Stimulated activated CD8-positive, alpha-beta memory T cell treated with anti-CD3 and anti-CD28 coated beads, Interleukin-7, amount 100 ng/mL, for 24 hours (primary cell): ENCODE data around the gene RGS6.

ENCODE experiments used
- DNase-seq: peaks from one replicate; pipeline ENCODE4 v3.0.0-alpha.2; 2020; ENCODE audit warnings: low read depth

RGS6 gene

DNA sequence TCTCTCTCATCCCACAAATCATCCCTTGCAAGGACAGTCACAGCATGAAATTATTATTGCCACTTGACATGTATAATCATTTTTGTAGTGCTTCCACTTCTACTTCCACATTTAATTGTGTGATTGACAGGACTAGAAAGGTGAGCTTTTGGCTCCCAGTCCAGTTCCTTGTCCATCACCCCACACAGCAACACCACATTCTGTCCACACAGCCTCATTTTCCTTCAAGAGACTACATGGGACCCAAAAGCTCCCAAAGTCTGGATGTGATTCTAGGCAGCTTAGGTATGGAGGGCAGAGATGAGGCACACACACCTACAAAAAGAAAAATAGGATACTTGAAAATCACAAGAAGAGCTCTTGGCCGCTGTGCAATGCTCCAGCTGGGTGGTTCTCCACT, 595.4 kb downstream of the RGS6 start:
- no peak for DNase-seq

DNA sequence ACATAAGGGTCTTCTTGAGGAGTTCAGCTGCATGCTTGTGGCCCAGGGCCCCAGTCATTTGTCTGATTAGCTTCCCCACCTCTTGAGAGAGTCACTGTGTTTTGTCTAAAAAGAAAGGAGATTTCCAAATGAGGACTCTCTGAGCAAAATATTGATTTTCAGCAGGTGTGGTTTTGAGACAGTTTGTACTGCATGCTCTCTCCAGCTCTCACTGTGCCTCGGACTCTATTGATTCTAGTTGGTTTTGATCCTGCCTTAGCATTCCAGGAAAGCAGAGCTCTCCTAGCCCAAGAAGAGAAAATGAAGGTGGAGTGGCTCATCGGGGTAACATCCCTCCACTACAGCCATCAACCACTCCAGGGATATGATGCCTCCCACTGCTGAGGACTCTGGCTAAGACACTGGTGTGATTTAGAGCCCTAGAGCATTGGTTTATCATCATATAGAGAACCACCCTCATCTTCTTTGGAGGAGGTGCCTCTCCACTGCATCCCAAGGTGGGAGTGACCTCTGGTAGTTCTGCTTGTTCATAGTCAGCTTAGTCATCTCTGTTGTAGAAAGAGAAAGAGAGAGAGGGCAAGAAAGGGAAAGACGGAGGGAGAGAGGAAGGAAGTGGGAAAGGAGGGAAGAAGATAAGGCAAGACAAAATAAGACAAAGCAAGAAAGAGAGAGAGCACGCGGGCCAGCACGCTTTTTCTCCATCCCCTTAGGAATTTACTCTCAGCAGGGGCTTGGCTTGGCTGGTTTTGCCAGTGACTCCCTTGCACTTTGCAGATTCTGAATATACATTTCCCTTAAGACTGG, 596.0 kb downstream of the RGS6 start:
- no peak for DNase-seq

DNA sequence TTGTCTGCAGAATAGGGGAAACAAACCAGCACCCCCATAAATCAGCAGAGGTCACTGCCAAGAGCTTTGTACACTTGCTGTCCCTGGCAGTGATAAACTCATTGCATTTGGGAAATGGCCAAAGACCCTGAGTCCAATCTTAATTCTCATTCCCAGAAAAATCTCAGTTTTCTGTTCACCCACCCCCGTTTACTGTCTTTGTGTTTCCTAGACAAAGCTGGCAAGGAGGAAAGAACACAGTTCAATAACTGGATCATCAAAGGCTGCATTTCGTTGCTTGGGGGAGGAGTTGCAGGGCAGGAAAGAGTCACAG, 596.6 kb downstream of the RGS6 start:
- DNase-seq = no peak

DNA sequence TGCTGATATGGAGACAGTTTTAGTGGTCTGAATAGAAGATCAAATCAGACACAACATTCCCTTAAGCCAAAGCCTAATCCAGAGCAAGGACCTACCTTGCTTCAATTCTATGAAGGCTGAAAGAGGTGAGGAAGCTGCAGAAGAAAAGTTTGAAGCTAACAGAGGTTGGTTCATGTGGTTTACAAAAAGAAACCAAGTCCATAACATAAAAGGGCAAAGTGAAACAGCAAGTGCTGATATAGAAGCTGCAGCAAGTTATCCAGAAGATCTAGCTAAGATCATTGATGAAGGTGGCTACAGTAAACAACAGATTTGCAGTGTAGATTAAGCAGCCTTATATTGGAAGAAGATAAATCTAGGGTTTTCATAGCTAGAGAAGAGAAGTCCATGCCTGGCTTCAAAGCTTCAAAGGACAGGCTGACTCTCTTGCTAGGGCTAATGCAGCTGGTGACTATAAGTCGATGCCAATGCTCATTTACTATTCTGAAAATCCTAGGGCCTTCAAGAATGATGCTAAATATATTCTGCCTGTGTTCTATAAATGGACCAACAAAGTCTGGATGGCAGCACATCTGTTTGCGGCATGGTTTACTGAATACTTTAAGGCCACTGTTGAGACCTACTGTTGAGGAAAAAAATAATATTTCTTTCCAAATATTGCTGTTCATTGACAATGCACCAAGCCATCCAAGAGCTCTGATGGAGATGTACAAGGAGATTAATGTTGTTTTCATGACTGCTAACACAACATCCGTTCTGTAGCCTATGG, 600.6 kb downstream of the RGS6 start:
- no peak for DNase-seq

DNA sequence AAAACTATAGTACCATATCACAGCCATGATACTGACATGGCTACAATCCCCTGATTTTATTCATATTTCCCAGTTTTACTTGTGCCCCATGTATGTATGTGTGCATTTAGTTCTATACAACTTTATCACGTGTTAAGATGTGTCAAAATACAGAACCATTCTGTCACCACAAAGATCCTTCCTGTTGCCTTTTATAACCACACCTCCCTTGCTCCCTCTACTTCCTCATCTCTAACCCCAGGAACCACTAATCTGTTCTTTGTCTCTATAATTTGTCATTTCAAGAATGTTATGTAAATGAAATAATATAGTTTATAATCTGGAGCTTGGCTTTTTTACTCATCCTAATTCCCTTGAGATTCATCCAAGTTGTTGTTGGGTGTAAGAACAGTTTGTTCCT, 603.3 kb downstream of the RGS6 start:
- DNase-seq = no peak

DNA sequence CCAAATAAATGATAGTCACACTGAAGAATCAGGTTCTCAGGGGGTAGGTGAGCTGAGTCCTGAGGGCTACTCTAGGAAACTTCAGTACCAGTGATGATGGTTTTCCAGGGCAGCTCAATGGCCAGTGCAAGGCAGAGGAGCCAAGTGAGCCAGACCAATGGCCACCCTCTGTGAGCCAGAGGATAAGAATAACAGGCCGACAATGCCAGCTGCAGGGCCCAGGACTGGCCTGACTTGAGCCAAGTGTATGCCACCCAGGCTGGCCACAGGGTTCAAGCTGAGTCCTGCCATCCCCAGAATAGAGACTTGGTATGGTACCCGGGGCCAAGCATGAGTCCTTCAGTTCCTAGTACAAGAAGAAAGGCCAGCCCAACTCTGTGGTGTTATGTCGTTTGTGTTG, 606.2 kb downstream of the RGS6 start:
- DNase-seq = no peak

DNA sequence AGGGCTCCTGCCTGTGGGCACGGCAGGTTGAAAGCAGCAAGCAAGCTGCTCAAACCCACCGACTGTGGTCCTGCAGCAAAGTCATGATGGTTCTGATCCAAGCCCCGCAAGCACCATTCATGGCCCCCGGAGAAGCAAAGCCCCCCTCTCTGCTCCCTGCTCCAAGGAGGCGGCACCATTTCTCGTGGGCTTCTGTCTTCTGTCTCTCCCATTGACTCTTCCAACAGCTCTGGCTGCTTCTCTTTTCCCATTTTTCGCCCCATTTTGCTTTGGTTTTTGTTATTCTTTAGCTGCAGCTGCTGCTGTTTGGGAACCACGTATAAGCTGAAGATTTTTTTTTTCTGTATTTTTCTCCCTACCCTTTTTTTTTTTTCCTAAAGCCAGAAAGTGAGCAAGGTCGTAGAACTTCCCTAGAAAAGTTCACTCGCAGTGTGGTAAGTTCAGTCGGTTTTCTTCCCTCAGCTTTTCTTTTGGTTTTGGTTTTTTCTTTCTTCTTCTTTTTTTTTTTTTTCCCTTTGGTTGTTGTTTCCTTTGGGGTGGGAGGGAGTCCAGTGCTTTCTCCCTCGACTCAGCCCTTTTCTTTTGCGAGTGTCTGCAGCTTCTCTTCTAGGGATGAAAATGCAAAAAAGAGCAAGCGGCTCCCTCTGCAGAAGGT, 607.6 kb downstream of the RGS6 start:
- no peak for DNase-seq

DNA sequence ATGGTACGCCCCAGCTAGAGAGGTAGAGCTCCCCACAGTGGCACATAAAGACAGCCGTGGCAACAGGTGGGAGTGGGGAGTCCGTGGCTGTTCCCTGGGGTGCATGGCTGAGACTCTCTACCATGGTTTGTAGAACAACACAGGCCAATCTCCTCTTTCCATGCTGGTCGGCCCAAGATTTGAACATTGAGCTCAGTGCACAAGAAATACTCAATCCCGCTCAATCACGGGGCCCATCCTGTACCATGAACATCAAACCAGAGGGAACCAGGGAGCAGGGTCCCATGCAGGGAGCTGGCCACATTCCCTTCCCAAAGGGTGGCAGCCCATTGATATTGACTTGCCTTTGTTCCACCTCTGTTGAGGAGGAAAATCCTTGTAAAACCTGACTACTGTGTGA, 608.6 kb downstream of the RGS6 start:
- no peak for DNase-seq

DNA sequence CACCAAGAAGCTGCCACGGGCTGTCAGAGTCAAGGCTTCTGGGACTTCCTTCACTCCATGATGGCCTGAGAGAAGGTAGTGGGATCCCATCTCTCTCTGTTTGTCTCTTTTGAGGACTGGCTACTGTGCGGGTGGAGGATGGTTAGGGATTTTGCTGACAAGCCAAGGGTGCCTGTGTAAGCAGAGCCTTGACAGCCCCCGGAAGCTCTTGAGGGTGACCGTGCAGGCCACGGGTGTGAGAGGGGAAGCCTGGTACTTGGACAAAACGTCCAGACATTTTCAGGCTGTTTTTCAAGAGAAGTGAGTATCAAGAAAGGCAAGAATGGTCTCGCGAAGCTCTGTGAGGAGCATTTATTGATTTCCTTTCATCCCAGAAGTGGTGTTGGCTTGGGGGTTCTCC, 609.3 kb downstream of the RGS6 start:
- no peak for DNase-seq

DNA sequence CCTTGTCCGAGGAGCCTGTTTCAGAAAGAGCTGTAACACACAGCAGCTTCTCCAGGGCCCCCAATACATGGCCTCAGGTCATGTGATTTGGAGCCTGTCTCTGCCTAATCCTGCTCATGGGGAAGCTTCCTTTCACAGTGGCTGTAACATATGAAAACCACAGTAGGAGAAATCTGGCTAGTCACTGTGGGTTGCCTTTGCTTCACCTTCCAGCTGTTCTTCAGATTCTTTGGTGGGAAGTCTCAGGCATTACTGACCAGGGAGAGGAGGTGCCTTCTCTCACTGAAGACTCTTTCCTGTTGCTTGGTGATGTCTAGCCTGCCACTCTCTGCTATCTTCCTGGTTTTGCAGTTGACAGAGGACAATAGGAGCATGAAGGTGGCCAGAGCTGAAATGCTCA, 611.1 kb downstream of the RGS6 start:
- DNase-seq = no peak

DNA sequence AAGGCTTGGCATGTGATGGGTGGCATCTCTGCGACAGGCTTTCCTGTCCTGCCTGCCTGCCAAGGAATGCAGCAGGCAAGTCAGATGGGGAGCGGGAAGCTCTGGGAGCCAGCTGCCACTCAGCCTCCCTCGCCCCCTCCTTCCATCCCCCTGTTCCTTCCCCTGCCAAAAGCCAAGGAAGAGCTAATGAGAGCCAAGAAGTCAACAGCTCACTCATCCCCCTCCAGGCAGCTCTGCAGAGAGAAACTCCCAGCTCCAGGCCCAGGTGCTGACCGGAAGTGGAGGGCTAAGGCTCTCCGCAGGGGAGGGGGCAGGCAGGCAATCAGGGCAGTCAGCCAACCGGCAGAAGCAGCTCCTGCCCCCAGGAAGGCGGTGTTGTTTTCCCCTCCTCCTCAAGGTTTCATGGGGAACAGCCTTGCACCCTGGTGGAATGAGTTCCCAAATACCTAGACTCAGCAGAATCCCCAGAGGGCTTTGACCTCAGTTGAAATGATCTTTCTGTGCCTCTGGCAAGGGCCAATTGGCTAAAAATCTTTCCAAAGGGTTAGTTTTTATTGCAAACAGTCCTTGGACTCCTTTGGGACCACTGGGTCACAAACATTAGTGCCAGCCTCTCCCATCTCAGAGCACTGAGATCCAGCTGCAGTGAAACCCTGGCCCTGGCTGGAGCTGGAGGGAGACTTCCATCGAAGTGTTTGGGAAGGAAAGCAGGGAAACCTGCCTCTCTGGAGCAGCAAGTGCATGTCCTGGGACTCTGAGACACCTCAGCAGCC, 612.6 kb downstream of the RGS6 start:
- no peak for DNase-seq

DNA sequence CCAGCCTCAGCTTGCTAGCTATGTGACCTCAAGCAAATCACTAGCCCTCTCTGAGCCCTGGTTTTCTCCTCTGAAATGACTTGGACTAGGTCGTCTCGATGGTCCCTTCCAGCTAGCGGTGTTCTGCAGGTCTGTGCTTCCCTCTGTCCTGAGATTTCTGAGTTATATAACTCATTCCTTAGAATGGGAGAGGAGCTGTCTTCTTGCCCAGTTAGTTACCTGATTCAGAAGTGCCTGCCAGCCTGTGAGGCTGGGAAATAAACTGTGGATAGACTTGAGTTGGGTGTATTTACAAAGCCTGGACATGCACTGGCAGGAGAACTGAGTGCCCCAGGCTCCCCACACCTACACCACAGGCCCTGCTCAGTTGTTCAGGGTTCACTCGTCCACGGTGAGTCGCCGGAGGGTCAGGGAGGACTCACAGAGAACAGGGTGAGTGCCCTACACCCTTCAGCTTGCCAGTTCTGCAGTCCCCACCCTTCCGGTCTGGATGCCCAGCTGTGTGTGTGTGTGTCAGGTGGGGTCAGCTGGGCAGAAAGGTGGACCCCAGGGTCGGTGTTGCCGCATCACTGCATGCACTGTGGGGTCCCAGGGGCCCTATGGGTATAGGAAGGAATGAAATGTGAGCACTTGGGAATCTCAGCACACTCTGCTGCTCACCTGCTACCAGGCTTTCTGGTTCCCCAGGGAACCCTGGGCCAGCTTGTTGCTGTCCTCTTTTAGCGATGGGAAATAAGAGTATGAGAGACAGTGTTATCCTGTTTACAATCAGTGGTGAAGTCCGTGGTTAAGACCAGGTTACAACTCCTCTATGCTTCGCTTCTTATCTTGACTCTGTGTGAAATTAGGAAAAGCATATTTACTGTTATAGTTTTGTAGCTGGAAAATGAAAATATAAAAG, 613.4 kb downstream of the RGS6 start:
- DNase-seq = no peak

DNA sequence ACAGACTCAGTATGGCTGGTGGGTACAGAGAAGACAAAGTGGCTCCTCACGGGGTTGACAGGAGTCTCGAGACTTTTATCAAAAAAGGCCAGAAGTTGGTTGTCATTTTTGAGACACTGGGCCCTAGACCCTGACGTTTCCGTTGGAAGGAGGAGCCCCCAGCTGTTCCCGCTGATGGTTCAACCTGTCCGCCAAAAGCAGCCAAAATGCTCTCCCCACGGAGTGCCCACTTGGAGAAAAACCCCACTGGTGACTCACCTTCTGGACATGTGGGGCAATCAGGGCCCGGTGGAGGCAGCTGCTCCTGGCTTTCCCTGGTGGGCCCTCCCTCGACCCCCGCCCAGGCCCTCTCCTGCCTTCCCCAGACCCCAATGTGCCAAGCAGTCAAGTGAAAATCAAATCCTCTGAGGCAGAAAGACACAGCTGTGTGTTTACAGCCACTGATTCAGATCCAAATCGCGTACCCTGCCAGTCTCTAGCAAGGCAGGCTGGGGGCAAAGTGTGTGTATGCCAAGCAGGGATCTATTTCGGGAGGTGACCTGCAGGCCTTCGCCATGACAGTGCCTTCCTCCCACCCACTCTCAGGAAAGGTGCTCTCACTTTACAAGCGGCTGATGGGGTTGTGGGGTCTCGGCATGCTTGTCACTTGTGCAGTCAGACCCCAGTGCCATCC, 614.3 kb downstream of the RGS6 start:
- no peak for DNase-seq

DNA sequence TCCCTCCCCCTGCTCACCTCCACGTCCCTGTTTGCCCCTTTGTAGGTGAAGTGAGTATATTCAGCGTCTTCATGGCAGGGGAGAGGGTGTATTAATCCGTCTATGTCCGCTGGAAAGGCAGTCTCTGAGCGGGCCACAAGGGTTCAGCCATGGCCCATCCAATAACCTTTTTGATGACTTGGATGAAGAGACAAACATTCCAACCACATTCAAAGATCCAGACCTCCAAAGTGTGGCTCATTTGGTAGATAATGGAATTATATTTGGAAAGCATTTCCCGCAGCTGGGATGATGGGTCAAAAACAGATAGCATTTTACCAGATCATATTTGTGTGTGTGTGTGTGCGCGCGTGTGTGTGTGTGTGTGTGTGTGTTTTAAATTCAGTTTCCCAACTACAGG, 615.8 kb downstream of the RGS6 start:
- DNase-seq = no peak

DNA sequence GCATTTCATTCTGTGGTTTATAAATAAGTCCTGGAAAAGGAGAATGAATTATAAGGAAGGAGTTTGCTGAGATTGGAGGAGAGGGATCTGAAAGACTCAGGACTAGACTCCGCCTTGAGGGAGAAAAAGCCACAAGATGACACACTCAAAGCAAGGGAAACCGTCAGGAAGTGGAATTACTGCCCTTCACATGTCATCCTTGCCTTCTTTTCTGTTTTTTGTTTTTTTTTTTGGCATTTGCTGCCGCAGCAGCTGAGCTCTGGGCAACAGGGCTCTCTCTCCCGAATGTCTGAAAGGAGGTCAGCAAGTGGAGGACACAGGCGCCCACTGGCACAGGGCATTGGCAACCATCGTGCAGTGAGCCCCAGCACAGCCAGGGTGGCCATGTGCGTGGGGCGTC, 616.8 kb downstream of the RGS6 start:
- no peak for DNase-seq

DNA sequence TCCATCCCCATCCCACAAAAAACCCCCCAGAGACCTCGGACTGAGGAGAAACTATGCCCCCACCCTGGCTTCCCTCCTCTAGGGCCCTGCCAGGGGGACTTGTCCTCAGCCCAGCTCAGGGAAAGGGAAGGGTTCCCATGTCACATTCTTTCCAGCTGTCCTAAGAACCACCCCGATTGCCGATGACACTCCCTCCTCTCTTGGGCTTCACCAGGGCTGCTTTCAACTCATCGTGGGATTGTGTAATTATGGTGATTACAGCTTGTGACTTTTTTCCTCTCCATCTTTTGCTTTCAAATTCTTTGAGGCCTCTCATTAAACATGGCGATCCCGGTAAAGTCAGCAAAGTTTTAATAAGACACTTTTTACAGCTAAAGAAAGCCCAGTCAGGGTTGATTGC, 617.6 kb downstream of the RGS6 start:
- DNase-seq = no peak

DNA sequence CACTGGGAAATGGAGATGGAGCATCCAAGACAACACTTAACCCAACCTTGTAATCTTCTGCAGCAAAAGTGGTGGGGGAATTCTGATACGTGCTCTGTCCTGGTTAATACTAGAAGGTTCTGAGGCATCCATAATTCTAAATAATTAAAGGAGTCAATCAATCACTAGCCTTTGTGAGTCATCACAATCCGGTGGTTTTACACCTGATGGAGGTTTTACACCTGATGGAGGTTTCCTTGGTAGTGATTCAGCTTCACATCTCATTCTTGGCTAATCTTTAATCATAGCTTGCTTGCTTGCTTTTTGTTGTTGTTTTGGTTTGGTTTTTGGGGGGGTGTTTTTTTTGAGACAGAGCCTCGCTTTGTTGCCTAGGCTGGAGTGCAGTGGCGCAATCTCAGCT, 618.3 kb downstream of the RGS6 start:
- DNase-seq = no peak

DNA sequence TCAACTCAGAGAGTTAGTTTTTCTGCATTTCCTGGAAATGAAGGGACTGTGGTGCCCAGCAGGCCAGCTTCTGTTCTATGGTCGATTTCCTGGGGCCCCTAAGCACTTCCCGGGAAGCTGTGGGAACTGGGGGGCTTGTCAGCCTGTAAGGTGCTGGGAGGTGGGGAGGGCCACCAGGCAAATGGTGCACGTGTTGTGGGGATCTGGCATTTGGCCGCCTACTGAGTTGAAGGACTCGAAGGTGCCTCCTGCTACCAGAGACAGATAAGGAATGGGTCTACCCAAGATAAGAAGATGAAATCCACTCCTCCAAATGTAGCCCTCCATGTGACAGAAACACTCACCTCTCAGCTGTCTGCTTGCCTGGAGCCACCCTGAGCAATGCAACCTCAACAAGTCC, 620.0 kb downstream of the RGS6 start:
- no peak for DNase-seq

DNA sequence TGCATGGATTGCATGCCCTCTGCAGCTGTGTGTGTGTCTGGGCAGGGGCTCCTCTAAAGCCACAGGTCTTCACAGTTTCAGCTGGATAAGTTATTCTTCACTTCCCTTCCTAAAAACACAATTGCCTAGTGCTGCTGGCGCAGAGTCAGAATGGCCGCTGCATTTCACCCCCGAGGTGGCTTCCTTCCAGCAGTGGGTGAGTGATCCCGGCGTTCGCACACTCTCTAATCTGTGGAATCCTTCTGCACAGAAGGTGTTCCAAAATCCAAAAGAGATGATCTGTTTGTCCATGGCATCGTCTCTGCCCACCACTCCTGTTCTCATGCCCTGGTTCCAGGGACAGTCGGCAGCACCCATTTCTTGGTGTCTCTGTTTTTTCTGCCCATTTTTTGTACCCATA, 620.9 kb downstream of the RGS6 start:
- DNase-seq = no peak

DNA sequence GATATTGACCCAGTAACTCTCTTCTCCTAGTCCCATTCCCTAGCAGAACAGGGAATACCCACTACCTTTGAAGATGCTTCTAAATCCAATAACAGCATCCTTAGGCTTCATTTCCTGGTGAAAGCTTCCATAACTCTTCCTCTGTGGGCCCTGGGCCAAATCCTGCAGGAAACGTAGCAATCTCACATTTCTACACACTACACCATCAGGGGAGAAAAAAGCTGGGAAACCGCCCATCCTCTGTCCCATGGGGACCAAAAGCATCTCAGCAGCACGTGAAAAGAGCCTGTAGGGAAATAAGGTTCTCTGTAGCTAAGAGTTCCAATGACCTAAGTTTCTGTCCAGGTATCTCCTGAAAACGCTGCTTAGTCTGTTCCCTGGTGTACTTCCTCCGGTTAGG, 621.4 kb downstream of the RGS6 start:
- no peak for DNase-seq

DNA sequence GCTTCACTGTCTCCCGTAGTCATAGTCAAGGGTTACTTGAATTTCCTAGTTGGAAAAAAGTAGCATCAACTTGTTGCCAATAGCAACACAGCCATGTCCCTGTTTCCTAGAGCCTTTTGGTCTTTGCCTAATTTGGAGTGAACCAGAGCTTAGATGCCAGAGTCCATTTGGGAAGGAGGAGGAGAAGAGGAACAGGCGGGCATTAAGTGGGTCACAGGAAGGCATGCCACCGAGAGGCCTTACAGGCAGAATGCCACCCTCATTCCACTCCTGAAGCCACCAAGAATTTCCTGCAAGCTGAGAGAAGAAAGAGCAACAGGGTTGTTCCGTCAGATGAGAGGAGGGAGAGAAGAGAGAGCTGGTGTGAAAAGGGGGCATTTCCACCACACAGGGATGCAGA, 622.2 kb downstream of the RGS6 start:
- DNase-seq = no peak
